Measurements from ENCODE around the gene PAMR1.

Gene PAMR1

DNA sequence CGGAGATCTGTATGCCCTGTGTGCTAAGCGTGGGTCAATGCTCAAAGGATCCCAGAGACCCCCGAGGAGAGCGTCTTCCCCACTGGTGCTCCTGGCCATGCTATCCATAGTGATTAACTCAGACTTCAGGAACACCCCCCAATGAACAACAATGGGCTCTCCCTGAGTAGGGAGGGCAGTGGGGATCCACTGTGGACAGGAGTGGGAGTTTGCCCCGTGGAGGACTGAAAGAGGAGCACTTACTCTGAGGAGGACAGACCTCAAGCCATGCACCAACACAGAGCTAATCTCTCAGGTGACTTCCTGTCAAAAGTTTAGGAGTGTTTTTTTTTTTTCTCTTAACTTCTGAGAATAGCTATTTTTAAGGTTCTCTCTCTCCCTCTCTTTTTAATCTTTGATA is 130.5 kb downstream of the PAMR1 start:
- DNase-seq = no peak

DNA sequence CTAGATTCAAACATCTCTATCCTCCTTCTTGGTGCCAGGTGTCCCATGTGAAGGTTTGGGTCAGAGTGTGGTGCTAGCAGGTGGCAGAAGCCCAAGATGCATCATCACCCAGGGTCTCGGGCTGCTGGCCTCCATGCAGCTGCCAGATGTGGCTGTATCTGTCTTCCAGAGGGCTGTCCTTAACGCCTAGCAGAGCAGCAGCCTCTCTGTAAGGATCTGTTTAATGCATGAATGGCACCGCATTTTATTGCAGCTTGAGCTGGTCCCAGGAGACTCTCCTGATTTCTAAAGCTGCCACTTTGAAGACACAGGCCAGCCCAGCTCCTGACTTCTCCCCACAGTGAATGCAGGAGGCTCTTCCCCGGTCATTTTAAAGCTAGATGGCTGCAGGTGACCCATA is 132.3 kb downstream of the PAMR1 start:
- DNase-seq = no peak

DNA sequence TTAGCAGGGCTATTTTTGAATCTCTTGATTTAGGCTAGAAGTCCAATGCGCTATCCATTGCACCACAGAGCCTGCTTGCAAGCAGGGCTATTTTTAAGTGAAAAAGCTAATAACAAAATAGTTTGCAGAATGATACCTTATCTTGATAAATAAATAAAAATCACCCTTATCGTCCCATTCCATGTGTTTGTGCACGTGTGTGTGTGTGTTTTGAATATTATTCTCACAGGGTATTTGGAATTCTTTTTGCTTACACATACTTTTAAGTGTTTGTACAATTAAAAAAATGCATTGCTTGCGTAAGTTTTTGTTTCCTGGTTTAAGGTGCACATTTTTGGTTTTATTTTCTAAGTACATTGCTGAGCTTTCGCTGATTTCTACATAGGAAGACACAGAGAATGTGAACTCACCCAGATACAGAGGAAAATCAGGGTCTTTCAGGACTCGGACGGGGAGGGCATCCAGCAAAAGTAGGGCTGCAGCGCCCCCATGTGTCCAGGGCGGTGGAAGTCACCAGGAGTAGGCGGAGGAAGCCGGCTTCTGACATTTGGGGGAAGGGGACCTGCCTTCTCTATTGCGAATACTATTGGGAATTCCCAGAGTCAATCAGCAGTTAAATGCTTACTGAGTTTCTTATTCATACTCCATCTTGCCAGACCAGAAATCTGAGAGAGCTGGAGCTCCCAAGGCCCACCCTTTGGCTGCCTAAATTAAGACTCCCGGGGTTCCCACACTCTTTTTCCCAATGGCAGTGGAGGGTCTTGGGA is 133.3 kb downstream of the PAMR1 start:
- peak; percentile 84 to 91 for DNase-seq

DNA sequence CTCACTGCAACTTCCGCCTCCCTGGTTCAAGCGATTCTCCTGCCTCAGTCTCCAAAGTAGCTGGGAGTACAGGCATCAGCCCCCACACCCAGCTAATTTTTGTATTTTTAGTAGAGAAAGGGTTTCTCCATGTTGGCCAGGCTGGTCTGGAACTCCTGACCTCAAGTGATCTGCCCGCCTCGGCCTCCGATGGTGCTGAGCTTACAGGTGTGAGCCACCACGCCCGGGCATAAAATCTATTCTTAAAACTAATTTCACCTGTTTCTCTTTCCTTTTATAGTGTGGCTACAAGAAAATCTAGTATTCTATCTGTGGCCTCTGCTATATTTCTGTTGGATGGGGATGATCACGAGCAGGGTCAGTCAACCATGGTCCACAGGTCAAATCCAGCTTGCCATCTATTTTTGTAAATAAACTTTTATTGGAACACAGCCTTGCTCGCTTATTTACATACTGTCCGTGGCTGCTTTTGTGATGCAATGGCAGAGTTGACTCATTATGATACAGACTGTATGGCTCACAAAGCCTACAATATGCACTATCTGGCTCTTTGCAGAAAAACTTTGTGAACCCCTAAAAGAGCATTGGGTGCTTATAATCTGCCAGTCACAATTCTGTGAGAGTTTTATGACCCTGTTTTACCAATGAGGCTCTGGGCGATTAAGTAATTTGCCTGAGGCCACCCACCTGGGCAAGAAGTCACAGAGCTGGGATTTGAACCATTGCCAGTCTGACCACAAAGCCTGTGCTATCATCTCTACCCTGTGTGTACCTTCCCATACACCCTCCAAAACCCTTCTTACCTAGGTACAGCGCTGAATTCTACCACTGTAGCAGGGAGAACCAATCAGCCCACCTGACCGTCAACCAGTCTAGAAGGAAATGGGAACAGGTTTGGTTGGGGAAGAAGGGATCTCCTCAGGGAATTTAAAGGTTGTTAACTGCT is 134.4 kb downstream of the PAMR1 start:
- peak in 1 of 2 experiments; percentile 46 for DNase-seq

DNA sequence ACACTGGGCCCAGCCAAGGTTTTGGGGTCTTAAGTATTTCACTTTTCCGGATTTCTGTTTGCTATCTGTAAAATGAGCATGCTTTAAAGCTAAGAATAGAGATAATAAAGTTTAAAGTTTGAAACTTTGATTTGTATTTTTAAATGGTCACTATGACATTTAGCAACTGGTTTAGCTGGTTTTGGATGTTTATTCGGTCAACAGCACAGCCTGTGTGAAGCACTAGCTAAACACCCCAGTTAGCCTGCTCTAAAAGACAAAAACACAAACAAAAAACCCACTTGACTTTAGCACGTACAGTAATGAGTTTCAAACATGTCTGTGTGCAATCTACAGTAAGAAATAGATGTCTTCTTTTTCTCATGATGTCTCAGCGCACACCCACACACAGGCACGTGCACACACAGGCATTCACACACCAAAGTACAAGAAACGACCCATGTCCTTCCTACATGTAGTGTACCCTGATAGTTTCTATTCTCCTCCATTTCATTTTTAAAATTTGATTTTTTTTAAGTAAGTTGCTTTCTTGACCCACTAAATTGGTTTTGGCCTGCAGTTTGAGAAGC is 135.4 kb downstream of the PAMR1 start:
- peak; percentile 19 to 30 for DNase-seq

DNA sequence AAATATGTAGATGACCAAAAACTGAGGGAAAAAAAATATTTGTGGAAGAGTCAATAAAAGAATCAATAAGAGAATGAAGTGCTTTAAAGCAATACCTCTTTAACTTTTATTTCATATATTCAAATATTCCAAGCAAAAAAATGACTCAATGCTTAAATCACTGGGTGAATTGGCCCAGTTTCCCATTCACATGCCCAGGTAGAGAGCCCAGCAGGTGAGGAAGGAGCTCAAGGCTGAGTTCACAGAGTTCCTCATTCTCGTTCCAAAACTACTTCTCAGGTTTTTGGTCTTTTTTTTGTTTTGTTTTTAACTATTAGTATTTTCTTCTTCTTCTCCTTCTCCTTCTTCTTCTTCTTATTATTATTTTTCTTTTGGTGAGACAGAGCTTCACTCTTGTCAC is 136.3 kb downstream of the PAMR1 start:
- no peak for DNase-seq

DNA sequence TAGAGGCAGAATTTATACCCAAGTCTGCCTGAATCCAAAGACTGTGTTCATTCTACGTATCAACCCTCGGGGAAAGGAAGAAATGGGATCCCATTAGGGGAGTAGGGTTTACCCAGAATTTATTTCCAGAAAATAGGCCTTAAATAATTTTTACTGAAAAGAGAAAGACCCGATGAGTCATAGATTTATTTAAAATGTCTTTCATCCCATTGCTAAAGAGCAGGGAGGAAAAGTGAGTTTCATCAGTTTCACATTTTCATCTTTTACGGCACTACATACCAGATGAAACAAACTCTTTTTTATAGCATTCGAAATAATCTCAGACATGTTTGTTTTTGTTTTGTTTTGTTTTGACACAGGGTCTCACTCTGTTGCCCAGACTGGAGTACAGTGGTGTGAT is 137.4 kb downstream of the PAMR1 start:
- no peak for DNase-seq

DNA sequence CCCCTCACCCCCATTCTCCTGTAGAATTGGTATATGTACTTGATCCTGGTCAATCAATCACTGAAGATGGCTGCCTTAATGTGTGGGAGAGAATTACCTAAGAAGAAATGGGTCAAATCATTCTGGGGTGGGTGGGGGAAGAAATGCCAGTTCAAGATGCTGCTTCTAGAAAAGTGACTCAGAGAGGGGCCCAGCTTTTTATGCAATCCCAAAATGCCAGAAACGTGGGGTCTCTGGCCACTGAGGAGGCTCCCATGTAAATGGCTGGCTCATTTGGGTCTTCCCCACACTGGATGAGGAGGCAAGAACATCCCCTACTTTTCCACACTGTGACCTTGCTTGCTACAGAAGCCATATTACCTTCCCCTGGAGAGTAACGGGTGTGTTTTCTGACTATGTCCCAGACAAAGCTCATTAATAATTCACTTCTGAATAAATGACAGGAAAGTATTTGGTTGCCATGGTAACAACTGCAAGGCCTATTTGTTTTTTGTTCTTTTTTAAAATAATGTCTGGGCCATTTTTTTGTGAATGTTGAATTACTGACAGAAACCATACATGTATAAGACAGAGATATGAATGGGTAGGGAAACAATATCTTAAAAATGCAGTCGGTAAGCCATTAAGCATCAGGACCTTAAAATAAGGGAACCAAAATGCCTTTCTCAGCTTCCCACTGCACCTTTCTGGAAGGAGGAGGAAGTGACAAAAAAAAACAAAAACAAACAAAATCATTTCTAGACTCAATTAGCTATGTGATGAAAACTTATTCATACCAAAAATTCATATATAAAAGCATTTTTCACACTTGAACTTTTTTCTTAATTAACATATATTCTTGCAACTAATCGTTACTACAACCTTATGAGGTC is 138.1 kb downstream of the PAMR1 start:
- no peak for DNase-seq

DNA sequence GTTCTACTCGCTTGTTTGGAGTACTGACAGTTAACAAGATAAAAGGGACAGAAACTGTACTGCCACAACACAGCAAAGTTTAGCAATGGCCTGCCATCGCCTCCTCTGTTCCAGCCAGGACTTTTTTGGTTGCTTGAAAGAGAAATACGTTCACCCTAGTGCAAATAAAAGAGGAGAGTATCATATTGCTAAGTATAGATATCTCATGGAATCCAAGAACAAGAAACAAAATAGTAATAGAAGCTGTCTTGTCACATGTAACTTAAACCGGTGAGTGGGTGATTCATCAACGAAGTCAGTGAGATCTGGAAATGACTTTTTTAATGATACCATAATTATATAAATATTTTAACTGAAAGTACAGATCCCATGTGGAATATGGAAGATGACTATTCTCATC is 141.5 kb downstream of the PAMR1 start:
- DNase-seq = no peak
